Fibroblast of lung (primary cell): ENCODE results near the gene CREB3L1. TPM values are rescaled to one million over a fixed set of nuclear protein-coding genes. Genes with fewer than 3 reads are reported as not detected.

ENCODE experiments used
- DNase-seq, 2 donors: peaks; one replicate each; pipeline versions ENCODE4 v3.0.0 to v3.0.0-alpha.2; 2010; ENCODE audit warnings: low read depth in 2 of 2
- H2AFZ ChIP-seq: 2 replicates; pipeline ENCODE4 v1.5.1; 2012; ENCODE audit warnings: low read length, control low read depth, inconsistent platforms
- H3K27ac ChIP-seq: 2 replicates; pipeline ENCODE4 v1.5.1; 2011; ENCODE audit warnings: low read length, control low read depth; ENCODE audit not compliant: insufficient read depth
- H3K27me3 ChIP-seq: 2 replicates; pipeline ENCODE4 v1.5.1; 2011; ENCODE audit warnings: mild to moderate bottlenecking, low read length; ENCODE audit not compliant: control insufficient read depth, insufficient read depth
- H3K36me3 ChIP-seq: 2 replicates; pipeline ENCODE4 v1.5.1; 2011; ENCODE audit warnings: low read length; ENCODE audit not compliant: control insufficient read depth, insufficient read depth
- H3K4me1 ChIP-seq: 2 replicates; pipeline ENCODE4 v1.5.1; 2011; ENCODE audit warnings: low read length; ENCODE audit not compliant: control insufficient read depth, insufficient read depth; ENCODE audit errors: extremely low read depth
- H3K4me2 ChIP-seq: 2 replicates; pipeline ENCODE4 v1.5.1; 2011; ENCODE audit warnings: low read length, control low read depth; ENCODE audit not compliant: insufficient read depth; ENCODE audit errors: extremely low read depth
- H3K4me3 ChIP-seq, 4 experiments: fragments of 200-600 bp in 1 of 4; sonication (generic) in 1 of 4; replicated peaks in 1 of 4; 2 replicates each; pipeline ENCODE4 v1.5.1; 2011 to 2016; ENCODE audit warnings: low read length in 4 of 4, low read depth in 3 of 4, mild to moderate bottlenecking in 3 of 4, control low read depth in 2 of 4, inconsistent platforms in 1 of 4, mixed read lengths in 1 of 4; ENCODE audit not compliant: insufficient read depth in 1 of 4; ENCODE audit errors: control extremely low read depth in 1 of 4
- H3K79me2 ChIP-seq: 2 replicates; pipeline ENCODE4 v1.5.1; 2012; ENCODE audit warnings: mild to moderate bottlenecking, low read length, inconsistent platforms; ENCODE audit not compliant: control insufficient read depth, insufficient read depth
- H3K9ac ChIP-seq: 2 replicates; pipeline ENCODE4 v1.5.1; 2011; ENCODE audit warnings: mild to moderate bottlenecking, low read length, control low read depth; ENCODE audit not compliant: insufficient read depth
- H3K9me3 ChIP-seq: 2 replicates; pipeline ENCODE4 v1.5.1; 2012; ENCODE audit warnings: low read depth, low read length; ENCODE audit not compliant: control insufficient read depth, insufficient read depth
- H4K20me1 ChIP-seq: 2 replicates; pipeline ENCODE4 v1.5.1; 2011; ENCODE audit warnings: low read length; ENCODE audit not compliant: control insufficient read depth, insufficient read depth; ENCODE audit errors: extremely low read depth
- CTCF ChIP-seq, 2 donors: IDR thresholded peaks in 1 of 2; conservative IDR thresholded peaks in 1 of 2; 1 replicate in 1 of 2; 2 replicates in 1 of 2; pipeline ENCODE4 v1.5.1; 2011 to 2012; ENCODE audit warnings: low read length in 2 of 2, control low read depth in 1 of 2, inconsistent platforms in 1 of 2, low read depth in 1 of 2, mild to moderate bottlenecking in 1 of 2
- EZH2 ChIP-seq: IDR thresholded peaks from 2 replicates; pipeline ENCODE4 v1.5.1; 2012; ENCODE audit warnings: low read length, control low read depth, mild to moderate bottlenecking; ENCODE audit errors: missing control alignments
- polyA plus RNA-seq, 2 donors: library from polyadenylated mRNA; depleted of rRNA in 1 of 2; stranded (reverse) in 1 of 2; unstranded in 1 of 2; fragments of >200 nt; gene quantifications; 2 replicates each; pipeline ENCODE4 v1.2.1, GENCODE V29; 2011 to 2012; ENCODE audit warnings: missing spikeins in 1 of 2
- total RNA-seq: library from RNA; depleted of rRNA; stranded (reverse); fragments of >200 nt; gene quantifications from 2 replicates; pipeline ENCODE4 v1.2.1, GENCODE V29; 2014

The CREB3L1 gene
- total and polyA plus RNA-seq, 2 donors (not counting 1 experiment from before 2014, with no cell fraction given) = 18.8 to 28.4 TPM

DNA sequence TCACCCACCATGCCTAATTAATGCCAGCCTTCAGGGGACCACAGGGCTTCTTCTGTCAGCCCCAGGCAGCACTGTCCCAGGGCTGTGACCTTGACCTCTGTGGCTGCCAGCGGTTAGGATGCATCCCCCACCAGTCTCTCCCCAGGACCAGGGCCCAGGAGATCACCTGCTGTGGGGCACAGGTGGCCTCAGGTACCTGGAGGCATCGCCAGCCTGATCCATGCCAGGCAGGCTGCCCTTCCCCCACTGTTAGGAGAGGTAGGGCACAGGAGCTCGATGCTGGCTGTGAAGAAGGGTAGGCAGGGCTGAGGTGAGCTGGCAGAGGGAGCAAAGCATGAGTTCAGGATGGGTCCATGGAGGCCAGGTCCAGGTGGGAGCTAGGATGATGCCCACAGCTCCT, 87.3 kb downstream of the CREB3L1 start:
- no peaks in the 10 kb centered on the region for H3K27me3 ChIP-seq
- H3K27ac ChIP-seq = no peak overlapping the region
- H3K4me3 ChIP-seq = no peak overlapping the region
- H3K9me3 ChIP-seq = no peaks in the 10 kb centered on the region
- peaks cover 29% of the 10 kb centered on the region for H3K4me1 ChIP-seq
- no peaks in the 10 kb centered on the region for H4K20me1 ChIP-seq
- no peak for DNase-seq
- H3K4me2 ChIP-seq = no peak overlapping the region
- no peak overlapping the region for H3K9ac ChIP-seq
- TF ChIP-seq EZH2 (no peak), CTCF (conservative IDR thresholded peaks at IDR 0.05 in 1 of 2, IDR thresholded peaks at IDR 0.05 in 1 of 2; ENCODE audit: low read depth in 1 of 2, low read length in 2 of 2) (no peak)
- H2AFZ ChIP-seq = no peak overlapping the region
- H3K36me3 ChIP-seq = peaks cover 2% of the 10 kb centered on the region
- H3K79me2 ChIP-seq = peaks cover 15% of the 10 kb centered on the region

GRCh38 chr11:46366260-46366659, 88.8 kb downstream of the CREB3L1 start:
- Histone ChIP-seq H3K27ac (no peak overlapping the region), H3K4me1 (peaks cover 24% of the 10 kb centered on the region), H3K9me3 (no peaks in the 10 kb centered on the region), H3K4me2 (no peak overlapping the region), H3K27me3 (no peaks in the 10 kb centered on the region), H3K36me3 (peaks cover 4% of the 10 kb centered on the region), H3K79me2 (peaks cover 15% of the 10 kb centered on the region), H3K9ac (no peak overlapping the region), H4K20me1 (no peaks in the 10 kb centered on the region), H2AFZ (no peak overlapping the region), H3K4me3 (no peak overlapping the region)
- TF ChIP-seq CTCF (conservative IDR thresholded peaks at IDR 0.05 in 1 of 2, IDR thresholded peaks at IDR 0.05 in 1 of 2; ENCODE audit: low read depth in 1 of 2, low read length in 2 of 2) = no peak
- no peak for TF ChIP-seq EZH2
- no peak for DNase-seq

DNA sequence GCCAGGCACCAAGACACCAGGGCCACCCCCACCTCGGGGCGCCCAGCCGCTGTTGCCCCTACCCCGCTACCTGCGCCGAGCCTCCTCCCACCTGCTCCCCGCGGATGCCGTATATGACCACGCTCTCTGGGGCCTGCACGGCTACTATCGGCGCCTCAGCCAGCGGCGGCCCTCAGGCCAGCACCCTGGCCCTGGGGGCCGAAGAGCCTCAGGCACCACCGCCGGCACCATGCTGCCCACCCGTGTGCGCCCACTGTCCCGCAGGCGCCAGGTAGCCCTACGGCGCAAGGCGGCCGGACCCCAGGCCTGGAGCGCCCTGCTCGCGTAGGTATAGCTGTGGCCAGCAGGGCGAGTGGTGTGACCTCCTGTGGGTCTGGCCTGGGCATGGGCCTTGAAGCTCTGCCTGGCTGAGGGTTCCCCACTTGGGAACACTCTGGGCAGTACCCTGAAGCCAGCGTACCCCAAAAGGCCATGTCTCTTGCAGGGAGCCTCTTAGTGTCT, 89.2 kb downstream of the CREB3L1 start:
- Histone ChIP-seq H3K27ac (no peak overlapping the region), H3K79me2 (peaks cover 15% of the 10 kb centered on the region), H3K4me3 (no peak overlapping the region), H2AFZ (no peak overlapping the region), H4K20me1 (no peaks in the 10 kb centered on the region), H3K9me3 (no peaks in the 10 kb centered on the region), H3K27me3 (no peaks in the 10 kb centered on the region), H3K4me2 (no peak overlapping the region), H3K36me3 (peaks cover 6% of the 10 kb centered on the region), H3K4me1 (peaks cover 24% of the 10 kb centered on the region), H3K9ac (no peak overlapping the region)
- no peak for TF ChIP-seq CTCF (conservative IDR thresholded peaks at IDR 0.05 in 1 of 2, IDR thresholded peaks at IDR 0.05 in 1 of 2; ENCODE audit: low read depth in 1 of 2, low read length in 2 of 2)
- TF ChIP-seq EZH2 = no peak
- no peak for DNase-seq
